ENCODE measurements around the gene SETD1B.
"Not testable (repeated sequence)": the region's sequence is repeated elsewhere in the genome, so short reads cannot be mapped to it uniquely, and the experiment has no call there.

Gene SETD1B

DNA sequence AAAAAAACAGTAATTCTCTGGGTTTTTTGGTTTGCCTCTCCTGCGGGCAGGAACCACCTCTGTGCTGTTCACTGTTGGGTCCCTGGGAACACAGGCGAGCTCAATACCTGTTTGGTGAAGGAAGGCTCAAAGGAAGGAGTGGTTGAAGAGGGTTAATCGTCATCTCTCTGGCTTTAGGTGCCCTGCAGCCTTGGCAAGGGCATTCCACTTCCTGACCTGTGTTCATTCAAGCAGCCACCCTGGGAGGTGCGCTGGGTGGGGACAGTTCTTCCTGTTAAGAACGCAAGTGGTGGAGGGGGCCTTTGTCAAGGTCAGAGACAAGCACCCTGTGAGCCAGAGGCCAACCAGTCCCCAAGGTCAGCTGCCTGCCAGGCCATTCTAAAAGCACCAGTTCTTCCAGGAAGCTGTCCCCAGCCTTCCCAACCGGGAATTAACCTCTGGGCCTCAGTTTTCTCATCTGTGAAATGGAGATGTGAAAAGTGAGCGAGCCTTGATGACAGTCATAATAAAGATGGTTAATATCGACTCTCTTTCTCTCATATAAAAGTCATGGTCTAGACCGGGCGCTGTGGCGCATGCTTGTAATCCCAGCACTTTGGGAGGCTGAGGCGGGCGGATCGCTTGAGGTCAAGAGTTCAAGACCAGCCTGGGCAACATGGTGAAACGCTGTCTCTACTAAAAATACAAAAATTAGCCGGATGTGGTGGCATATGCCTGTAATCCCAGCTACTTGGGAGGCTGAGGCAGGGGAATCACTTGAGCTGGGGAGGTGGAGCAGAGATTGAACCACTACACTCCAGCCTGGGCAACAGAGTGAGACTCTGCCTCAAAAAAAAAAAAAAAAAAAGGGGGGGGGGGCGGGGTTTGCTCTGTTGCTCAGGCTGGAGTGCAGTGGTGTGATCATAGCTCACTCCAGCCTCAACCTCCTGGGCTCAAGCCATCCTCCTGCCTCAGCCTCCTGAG lies 16.5 kb upstream of the SETD1B start:
- DNase-seq (ENCODE audit: low read depth) = no peak

DNA sequence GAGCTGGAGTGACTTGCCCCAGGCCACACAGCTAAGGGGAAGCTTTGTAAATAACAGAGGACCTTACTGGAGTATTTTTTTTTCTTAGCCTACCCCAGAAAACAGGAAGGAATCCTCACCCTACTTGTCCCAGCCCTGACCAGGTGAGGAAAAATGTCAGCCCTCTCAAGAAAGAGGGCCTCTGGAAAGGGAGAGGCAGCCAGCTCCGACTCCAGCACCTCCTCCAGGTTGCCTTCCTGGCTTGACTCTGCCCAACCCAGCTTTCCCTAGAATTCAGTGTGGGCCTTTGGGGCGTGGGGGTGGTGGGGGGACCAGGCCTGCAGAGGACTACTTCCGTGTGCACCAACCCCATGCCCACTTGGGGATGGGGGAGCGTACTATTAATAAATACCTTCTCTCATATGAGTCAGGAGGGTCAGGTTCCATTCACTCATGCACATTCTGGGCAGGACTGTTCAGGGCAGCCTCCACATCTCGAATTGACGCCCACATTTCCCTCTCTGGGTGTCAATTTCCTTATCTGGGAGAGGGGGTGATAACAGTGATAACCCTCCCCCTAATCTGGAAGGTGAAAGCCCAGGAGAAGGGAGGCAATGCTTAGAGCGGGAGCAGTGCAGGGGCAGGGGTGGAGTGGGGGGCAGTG lies 15.5 kb upstream of the SETD1B start:
- DNase-seq (ENCODE audit: low read depth) = no peak
- H3K4me3 ChIP-seq (ENCODE audit: control insufficient read depth, low read depth, low read length) = no peak overlapping the region

More for the DNA sequence above, 16.5 kb upstream of the SETD1B start:
- H3K4me3 ChIP-seq (ENCODE audit: control insufficient read depth, low read depth, low read length) = no peak overlapping the region
- TF ChIP-seq, protein P1, sequence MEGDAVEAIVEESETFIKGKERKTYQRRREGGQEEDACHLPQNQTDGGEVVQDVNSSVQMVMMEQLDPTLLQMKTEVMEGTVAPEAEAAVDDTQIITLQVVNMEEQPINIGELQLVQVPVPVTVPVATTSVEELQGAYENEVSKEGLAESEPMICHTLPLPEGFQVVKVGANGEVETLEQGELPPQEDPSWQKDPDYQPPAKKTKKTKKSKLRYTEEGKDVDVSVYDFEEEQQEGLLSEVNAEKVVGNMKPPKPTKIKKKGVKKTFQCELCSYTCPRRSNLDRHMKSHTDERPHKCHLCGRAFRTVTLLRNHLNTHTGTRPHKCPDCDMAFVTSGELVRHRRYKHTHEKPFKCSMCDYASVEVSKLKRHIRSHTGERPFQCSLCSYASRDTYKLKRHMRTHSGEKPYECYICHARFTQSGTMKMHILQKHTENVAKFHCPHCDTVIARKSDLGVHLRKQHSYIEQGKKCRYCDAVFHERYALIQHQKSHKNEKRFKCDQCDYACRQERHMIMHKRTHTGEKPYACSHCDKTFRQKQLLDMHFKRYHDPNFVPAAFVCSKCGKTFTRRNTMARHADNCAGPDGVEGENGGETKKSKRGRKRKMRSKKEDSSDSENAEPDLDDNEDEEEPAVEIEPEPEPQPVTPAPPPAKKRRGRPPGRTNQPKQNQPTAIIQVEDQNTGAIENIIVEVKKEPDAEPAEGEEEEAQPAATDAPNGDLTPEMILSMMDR (conservative IDR thresholded peaks at IDR 0.05; ENCODE audit: control insufficient read depth, insufficient read depth, low read depth, low read length) = no peak

DNA sequence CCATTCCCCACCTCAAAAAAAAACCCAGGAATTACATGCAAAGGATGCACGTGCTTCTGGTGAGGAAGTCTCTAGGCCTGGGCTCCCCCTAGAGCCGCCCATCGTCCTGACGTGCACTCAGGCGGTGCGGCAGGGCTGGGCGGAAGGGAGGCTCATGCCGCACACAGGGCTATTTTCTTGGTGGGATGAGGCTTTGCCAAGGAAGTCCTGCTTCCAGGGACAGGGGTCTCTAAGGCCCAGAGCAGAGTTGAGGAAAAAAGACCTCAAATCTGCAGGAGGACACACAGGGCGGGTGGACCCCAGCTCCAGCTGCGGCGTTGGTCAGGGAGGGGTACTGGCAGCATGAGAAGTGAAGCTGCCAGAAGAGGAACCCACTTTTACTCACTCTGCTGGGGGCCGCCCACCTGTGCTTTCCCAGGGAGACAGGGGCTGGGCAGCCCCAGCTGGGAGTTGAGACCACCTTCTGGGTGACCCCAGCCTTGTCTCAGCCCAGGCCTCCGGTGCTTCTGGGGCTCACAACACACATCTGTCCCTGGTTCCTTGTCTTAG lies 14.5 kb upstream of the SETD1B start:
- DNase-seq (ENCODE audit: low read depth) = no peak
- H3K4me3 ChIP-seq (ENCODE audit: control insufficient read depth, low read depth, low read length) = no peak overlapping the region
- TF ChIP-seq, protein P1 (conservative IDR thresholded peaks at IDR 0.05; ENCODE audit: control insufficient read depth, insufficient read depth, low read depth, low read length) = no peak

More for the DNA sequence above, 15.5 kb upstream of the SETD1B start:
- TF ChIP-seq, protein P1 (conservative IDR thresholded peaks at IDR 0.05; ENCODE audit: control insufficient read depth, insufficient read depth, low read depth, low read length) = no peak

DNA sequence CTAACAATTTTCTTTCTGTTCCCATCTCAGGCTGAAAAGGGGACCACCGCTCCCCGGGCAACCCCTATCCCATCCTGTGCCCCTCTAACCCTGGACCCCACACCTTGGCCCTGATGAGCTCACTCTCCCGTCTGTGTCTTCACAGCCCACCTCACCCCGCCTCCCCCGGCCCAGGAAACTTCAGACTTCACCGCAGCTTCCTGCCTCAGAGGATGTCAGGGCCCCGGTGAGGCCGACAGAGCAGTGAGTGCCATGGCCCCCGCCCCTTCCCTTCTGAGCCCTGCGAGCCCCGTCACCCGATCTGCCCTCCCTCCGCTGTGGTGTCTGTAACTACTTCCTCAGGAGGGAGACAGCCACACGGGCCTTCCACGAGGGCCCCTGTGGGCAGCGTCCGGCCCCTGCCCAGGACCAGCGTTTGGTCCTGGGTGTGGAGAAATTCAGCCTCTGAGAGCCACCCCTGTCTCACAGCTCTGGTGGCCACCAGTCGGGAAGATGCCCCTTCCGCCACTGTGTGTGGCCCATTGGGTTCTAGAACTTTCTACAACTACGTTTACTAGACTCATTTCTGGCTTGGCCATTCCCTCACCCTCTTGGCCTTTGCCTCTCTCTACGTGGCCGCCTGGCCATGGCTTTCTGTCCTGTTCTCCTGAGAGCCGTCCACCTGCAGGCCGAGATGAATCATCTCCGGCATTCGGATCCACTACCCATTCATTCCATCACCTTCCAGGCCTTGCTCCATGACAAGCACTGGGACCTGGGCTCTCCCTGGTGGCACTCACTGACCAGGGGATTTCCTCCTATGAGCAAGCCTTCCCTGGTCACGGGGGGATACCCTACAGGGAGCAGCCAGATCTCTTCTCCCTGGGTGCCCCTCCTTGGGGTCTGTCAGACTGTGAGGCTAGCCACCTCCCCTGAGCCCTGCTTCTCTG lies 13.7 kb upstream of the SETD1B start:
- H3K4me3 ChIP-seq (ENCODE audit: control insufficient read depth, low read depth, low read length) = no peak overlapping the region
- TF ChIP-seq, protein P1 (conservative IDR thresholded peaks at IDR 0.05; ENCODE audit: control insufficient read depth, insufficient read depth, low read depth, low read length) = no peak
- no peak for DNase-seq (ENCODE audit: low read depth)

DNA sequence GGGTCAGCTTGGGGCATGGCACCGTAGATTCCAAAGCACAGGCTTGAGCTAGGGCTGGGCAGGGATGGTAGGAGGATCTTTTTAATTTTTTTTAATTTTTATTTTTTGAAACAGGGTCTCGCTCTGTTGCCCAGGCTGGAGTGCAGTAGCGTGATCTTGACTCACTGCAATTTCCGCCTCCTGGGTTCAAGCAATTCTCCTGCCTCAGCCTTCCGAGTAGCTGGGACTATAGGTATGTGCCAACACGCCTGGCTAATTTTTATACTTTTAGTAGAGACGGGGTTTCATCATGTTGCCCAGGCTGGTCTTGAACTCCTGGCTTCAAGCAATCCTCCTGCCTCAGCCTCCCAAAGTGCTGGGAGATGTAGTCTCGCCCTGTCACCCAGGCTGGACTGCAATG lies 13.0 kb upstream of the SETD1B start:
- not testable (repeated sequence) for H3K4me3 ChIP-seq (ENCODE audit: control insufficient read depth, low read depth, low read length); DNase-seq (ENCODE audit: low read depth)

DNA sequence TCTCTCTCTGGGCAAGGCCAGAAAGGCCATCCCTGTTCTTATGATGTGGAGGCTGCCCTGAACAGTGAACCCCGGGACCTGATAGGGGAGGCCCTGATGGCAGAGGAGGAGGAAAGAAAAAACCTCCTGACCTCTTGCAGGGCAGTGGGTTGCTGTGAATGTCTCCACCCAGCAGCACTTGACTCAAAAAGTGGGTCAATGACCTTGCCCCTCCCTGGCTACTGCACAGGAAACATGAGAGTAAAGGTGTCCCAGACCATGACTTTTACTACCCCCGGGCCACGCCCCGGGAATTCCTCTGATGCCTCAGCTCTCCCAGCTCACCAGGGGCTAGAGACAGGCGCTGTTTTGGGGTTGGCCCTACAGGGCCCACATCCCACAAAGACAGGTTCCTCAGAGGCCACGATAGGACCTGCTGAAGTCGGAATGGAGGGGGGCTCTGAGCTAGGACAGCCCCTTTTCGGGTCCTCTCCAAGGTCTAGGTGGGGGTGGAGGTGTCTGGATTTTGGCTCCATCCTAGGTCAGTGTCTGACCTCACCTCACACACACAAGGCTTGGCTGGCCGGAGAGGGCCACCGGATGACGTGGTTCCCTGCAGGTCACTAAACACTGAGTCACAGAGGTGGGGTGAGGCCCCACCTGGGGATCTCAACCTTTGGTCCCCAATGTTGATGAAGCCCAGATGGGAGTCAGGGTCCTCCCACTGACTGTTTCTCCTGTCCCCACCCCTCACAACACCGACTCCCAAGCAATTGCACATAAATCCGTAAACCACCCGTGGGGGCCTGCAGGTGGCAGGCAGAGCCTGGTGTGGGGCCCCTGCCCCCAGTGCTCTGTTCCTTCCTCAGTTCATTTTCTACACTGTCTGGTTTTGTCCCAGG lies 11.9 kb upstream of the SETD1B start:
- no peak for DNase-seq (ENCODE audit: low read depth)
- TF ChIP-seq, protein P1 (conservative IDR thresholded peaks at IDR 0.05; ENCODE audit: control insufficient read depth, insufficient read depth, low read depth, low read length) = no peak
- no peak overlapping the region for H3K4me3 ChIP-seq (ENCODE audit: control insufficient read depth, low read depth, low read length)

All from fibroblast of mammary gland (primary cell).